HT1080 (cell line): ENCODE measurements around the gene PSME3IP1. TPM values are rescaled to one million over a fixed set of nuclear protein-coding genes. Genes with fewer than 3 reads are reported as not detected.
A peak's percentile ranks its signal among the peaks of the same experiment; 100 is the strongest.
"Not testable (repeated sequence)": the region's sequence is repeated elsewhere in the genome, so short reads cannot be mapped to it uniquely, and the experiment has no call there.

ENCODE experiments used
- DNase-seq: peaks from one replicate; pipeline ENCODE4 v3.0.0-alpha.2; 2015; ENCODE audit warnings: low read depth
- polyA plus RNA-seq, 2 experiments: library from polyadenylated mRNA; depleted of rRNA; stranded (reverse); fragments of >200 nt; gene quantifications; 2 replicates each; pipeline ENCODE4 v1.2.3, GENCODE V29; 2015
- total RNA-seq: library from RNA; depleted of rRNA; stranded (reverse); fragments of >200 nt; shearing (Covaris generic); gene quantifications from 2 replicates; pipeline ENCODE4 v1.2.3, GENCODE V29; 2014; rRNA removed

PSME3IP1 gene, protein sequence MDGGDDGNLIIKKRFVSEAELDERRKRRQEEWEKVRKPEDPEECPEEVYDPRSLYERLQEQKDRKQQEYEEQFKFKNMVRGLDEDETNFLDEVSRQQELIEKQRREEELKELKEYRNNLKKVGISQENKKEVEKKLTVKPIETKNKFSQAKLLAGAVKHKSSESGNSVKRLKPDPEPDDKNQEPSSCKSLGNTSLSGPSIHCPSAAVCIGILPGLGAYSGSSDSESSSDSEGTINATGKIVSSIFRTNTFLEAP
- 89.3 and 102 TPM in 2 replicates for total RNA-seq
- 91.1 and 105 TPM in 2 replicates for polyA plus RNA-seq (2015; cell fraction: cytosol; rRNA removed)
- 102 and 111 TPM in 2 replicates for polyA plus RNA-seq (2015; cell fraction: nucleus; rRNA removed)

GRCh38 chr16:57185945-57186871, at the start of gene PSME3IP1, which contains the start of gene RSPRY1:
Gene PSME3IP1, minus strand, starts transcription at chr16:57186039. Its CDS starts 12,185 bp downstream, at chr16:57173854.
Gene RSPRY1, plus strand, starts transcription at chr16:57186329. Its CDS starts 18,330 bp downstream, at chr16:57204659.
- peak; percentile 99 for DNase-seq

- peak; percentile 89 for DNase-seq
Measured at GRCh38 chr16:57235128-57236021, 49.5 kb upstream of the PSME3IP1 start.

GRCh38 chr16:57234707-57235092, 48.9 kb upstream of the PSME3IP1 start:
- no peak for DNase-seq

GRCh38 chr16:57233944-57234706, 48.3 kb upstream of the PSME3IP1 start:
- DNase-seq, result no peak

- DNase-seq, result no peak
Measured at GRCh38 chr16:57231821-57232350, 46.0 kb upstream of the PSME3IP1 start.

GRCh38 chr16:57229079-57229478, 43.2 kb upstream of the PSME3IP1 start:
- no peak for DNase-seq

DNA sequence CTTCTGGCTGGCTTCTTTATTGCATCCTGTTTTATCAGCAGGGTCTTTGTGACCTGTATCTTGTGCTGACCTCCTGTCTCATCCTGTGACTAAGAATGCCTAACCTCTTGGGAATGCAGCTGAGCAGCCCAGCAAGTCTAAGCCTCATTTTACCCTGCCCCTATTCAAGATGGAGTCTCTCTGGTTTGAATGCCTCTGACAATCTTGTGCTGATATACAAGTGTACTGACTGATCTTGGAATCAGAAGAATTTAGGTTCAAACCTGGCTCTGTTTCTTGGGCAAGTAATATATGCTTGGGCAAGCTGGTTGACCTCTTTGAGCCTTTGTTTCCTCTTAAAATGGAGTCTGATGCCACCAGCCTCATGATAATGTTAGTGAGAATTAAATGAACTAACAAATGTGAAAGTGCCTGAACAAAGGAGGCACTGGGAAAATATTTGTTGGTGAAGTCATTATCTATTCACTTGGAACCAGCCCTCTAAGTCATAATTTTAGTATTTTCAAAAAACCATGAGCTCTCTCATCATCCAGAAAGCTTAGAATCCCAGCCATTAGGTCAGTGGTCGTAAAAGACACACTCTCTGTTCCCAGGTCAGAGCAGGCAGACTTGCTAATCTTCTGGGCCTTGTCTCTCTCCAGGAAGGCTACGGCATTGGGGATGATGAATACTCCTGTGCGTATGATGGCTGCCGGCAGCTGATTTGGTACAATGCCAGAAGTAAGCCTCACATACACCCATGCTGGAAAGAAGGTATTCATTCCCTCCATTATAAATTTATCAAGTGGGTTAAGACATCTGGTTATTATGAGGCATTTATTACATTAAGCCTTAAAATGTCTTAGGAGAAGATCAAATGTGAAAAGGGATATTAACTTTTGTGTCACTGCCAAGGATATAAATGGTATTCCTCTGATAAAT, 41.1 kb upstream of the PSME3IP1 start:
- no peak for DNase-seq

GRCh38 chr16:57225978-57226377, 40.1 kb upstream of the PSME3IP1 start:
- no peak for DNase-seq

DNA sequence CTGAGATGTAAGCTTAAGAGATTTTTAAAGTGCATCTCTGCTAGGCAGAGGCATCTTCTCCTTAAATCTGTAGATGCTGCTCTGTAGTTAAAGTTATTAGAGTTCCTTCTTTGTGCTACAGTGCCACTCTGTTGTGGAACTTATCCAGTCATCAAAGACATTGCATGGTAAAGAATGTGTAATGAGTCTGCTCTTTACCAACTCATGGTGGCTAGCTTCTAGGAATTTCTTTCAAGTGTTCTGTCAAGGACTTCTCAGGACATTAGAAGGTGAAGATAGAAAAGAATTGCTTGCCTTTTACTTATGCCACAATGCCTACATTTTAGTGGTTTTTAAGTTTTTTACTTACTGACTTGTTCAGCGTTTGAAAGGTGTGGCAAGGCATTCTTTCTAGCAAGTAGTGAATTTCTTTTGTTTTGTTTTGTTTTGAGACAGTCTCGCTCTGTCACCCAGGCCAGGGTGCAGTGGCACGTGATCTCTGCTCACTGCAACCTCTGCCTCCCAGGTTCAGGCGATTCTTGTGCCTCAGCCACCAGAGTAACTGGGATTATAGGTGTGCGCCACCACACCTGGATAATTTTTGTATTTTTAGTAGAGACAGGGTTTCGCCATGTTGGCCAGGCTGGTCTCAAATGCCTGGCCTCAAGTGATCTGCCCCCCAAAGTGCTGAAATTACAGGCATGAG, 39.0 kb upstream of the PSME3IP1 start:
- no peak for DNase-seq

DNA sequence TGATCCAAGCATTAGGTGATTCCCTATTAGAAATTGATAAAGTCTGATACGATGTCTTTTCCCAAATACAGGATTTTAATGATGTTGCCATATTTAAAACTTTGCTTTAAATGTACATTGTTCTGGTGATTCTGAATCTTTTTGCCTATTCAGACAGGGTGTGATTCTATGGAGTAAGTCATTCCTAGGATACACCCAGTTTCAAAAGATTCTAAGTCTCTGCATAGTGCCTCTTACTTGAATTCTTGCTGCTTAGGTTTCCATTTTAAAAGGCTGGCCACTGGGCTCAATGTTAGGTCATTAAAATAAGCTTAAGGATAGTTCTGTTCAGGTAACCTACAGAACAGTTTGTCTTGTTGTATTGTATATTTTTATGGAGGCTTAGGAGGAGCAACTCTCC, 37.2 kb upstream of the PSME3IP1 start:
- no peak for DNase-seq

DNA sequence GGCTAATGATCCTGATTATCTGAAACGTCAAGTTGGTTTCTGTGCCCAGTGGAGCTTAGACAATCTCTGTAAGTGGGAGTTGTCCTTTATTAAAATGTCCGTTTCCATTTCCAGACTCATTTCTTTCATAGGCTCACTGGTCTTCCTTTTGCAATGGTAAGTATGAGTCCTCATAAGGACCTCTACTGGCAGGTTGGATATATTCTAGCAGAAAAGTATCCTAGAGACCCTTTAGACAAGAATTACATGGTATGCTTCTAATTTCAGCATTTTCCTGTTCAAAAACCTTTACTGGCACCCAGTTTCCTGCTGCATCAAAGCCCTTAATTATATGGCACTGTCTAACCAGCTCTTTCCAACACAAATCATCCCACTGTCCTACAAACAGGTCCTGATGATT, 31.1 kb upstream of the PSME3IP1 start:
- no peak for DNase-seq

DNA sequence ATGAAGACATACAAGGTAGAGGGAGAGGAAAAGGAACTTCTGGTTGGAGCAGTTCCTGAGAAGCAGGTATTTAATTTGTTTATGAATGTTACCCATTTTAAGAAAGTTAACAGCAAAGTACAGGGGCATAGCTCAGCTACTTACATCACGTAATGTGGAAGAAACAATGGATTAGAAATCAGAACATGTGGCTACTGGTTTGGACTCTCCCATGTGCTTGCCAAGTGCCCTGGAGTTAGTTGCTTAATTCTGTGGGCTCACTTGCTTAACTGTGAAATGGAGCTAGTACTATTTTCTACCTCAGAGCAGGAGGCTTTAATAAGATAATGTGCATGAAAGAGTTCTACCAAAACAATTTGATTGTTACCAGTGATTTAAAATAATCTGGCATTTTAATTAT, 27.6 kb upstream of the PSME3IP1 start:
- DNase-seq, result no peak

- no peak for DNase-seq
Measured at GRCh38 chr16:57209780-57210179, 23.9 kb upstream of the PSME3IP1 start.

DNA sequence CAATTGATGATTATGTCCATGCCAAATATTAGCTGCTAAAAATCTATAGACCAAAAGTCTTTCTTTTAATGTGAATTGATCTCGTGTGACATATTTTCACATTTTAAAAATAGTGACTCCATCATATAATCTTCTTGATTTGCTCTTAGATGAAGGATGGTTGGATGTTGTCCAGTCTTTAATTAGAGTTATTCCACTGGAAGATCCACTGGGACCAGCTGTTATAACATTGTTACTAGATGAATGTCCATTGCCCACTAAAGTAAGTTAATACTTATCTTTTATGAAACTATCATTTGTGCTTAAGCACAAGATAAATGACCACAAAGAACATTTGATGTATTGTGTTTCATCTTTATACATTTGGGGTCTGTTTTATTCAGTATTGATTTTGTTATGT, 23.1 kb upstream of the PSME3IP1 start:
- no peak for DNase-seq

- no peak for DNase-seq
Measured at GRCh38 chr16:57204675-57205074, 18.8 kb upstream of the PSME3IP1 start.

DNA sequence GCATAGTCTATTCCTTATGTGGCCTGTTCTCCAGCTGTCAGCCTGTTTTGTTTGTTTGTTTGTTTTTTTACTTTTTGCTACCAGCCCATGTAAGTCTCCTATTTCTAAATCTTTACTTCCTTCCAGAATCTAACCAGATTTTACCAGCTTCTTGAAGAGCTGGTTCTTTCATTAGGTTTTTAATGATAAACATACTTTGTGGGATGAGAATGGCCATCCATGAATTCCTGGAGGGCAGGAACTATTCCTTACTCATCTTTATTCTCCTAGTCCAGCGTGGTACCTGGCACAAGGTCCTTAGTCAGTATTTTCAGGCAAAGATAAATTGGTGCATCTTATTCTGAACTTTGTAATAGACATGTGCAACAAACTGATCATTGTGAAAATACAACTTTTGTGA, 17.6 kb upstream of the PSME3IP1 start:
- DNase-seq, result no peak

- DNase-seq, result no peak
Measured at GRCh38 chr16:57202095-57202886, 16.5 kb upstream of the PSME3IP1 start.

DNA sequence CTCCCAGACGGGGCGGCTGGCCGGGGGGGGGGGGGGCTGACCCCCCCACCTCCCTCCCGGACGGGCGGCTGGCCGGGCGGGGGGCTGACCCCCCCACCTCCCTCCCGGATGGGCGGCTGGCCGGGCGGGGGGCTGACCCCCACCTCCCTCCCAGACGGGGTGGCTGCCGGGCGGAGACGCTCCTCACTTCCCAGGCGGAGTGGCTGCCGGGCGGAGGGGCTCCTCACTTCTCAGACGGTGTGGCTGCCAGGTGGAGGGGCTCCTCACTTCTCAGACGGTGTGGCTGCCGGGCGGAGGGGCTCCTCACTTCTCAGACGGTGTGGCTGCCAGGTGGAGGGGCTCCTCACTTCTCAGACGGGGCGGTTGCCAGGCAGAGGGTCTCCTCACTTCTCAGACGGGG, 15.1 kb upstream of the PSME3IP1 start:
- not testable (repeated sequence) for DNase-seq
